ENCODE results near the gene VPS4B. TPM values are rescaled to one million over a fixed set of nuclear protein-coding genes. Genes with fewer than 3 reads are reported as not detected.

VPS4B gene
- total RNA-seq, 1 experiment from 2014 or later: 60.2 TPM

DNA sequence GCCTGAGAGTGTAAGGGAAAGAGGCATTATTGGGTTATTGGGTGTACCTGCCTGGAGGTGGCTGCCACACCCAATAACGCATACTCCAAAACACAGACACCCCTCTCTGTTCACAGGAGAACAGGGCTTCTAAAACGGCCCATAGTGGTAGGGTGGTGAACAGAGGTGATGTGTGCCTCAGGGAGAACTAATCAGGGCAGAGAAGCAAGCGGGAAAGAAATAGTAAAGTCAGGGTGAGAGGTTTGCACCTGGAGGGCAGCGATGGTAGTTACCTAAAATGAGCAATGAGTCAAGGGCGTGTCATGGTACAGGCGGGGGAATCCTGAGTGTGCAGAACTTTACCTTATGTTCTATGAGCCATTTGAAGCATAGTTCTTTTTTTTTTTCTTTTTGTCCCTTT, 21.6 kb upstream of the VPS4B start:
- no peak for DNase-seq
- no peak overlapping the region for H2BK5ac ChIP-seq (ENCODE audit: insufficient read length, low read length)
- no peaks in the 10 kb centered on the region for H3K27me3 Mint-ChIP-seq (ENCODE audit: low read depth)
- no peak overlapping the region for H2AFZ ChIP-seq (ENCODE audit: low read length)
- no peak overlapping the region for H4K8ac ChIP-seq (replicated peaks; ENCODE audit: insufficient read length, low read depth, low read length)
- H3K9ac ChIP-seq (ENCODE audit: extremely low read depth, insufficient read length, low read length): no peak overlapping the region
- H3T11ph ChIP-seq (ENCODE audit: low read length): no peak overlapping the region
- H2BK15ac ChIP-seq (ENCODE audit: low read depth, low read length): no peak overlapping the region
- no peak overlapping the region for H2AK5ac ChIP-seq (ENCODE audit: insufficient read length, low read length)
- H3K4ac ChIP-seq (ENCODE audit: low read depth, low read length): no peak overlapping the region
- H3K18ac ChIP-seq (ENCODE audit: insufficient read length, low read depth, low read length): no peak overlapping the region
- no peak overlapping the region; a peak in 1 of 5 replicates for H3K4me3 Mint-ChIP-seq
- TF ChIP-seq, protein P1, sequence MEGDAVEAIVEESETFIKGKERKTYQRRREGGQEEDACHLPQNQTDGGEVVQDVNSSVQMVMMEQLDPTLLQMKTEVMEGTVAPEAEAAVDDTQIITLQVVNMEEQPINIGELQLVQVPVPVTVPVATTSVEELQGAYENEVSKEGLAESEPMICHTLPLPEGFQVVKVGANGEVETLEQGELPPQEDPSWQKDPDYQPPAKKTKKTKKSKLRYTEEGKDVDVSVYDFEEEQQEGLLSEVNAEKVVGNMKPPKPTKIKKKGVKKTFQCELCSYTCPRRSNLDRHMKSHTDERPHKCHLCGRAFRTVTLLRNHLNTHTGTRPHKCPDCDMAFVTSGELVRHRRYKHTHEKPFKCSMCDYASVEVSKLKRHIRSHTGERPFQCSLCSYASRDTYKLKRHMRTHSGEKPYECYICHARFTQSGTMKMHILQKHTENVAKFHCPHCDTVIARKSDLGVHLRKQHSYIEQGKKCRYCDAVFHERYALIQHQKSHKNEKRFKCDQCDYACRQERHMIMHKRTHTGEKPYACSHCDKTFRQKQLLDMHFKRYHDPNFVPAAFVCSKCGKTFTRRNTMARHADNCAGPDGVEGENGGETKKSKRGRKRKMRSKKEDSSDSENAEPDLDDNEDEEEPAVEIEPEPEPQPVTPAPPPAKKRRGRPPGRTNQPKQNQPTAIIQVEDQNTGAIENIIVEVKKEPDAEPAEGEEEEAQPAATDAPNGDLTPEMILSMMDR (conservative IDR thresholded peaks at IDR 0.05): 0 out of 3 replicates have a peak, but pooled peaks have one; percentile 9
- H4K20me1 ChIP-seq (ENCODE audit: control insufficient read depth, insufficient read depth, insufficient read length): no peaks in the 10 kb centered on the region
- no peaks in the 10 kb centered on the region for H3K23me2 ChIP-seq (ENCODE audit: insufficient read length, low read depth, low read length, poor library complexity, severe bottlenecking)
- no peak overlapping the region for H3K27ac ChIP-seq (ENCODE audit: insufficient read length, low read depth, low read length)
- H3K9me3 ChIP-seq (ENCODE audit: control insufficient read depth, low read depth, low read length): no peaks in the 10 kb centered on the region
- H3K4me1 Mint-ChIP-seq: no peaks in the 10 kb centered on the region
- no peak overlapping the region for H3K23ac ChIP-seq (ENCODE audit: insufficient read length, low read depth, low read length)
- WGBS (ENCODE audit: extremely low coverage, insufficient read length, low lambda C conversion rate): no CpG with 5 or more reads among the region's 6 CpGs
- H3K27me3 ChIP-seq (ENCODE audit: insufficient read depth, low read length): no peaks in the 10 kb centered on the region
- H3K4me2 ChIP-seq (ENCODE audit: insufficient read depth, insufficient read length, low read length): no peak overlapping the region
- H2BK12ac ChIP-seq (ENCODE audit: insufficient read length, low read depth, low read length): no peak overlapping the region
- no peak overlapping the region for H4K91ac ChIP-seq (ENCODE audit: insufficient read length, low read depth, low read length)
- no peak overlapping the region for H3K14ac ChIP-seq (ENCODE audit: insufficient read depth, low read length)
- no peak overlapping the region for H2BK20ac ChIP-seq (ENCODE audit: low read depth, low read length, poor library complexity, severe bottlenecking)
- H3K27ac Mint-ChIP-seq: no peak overlapping the region
- no peaks in the 10 kb centered on the region for H3K9me3 Mint-ChIP-seq
- no peak overlapping the region for H3K56ac ChIP-seq (ENCODE audit: insufficient read length, low read depth, low read length)
- no peaks in the 10 kb centered on the region for H3K79me1 ChIP-seq (ENCODE audit: insufficient read depth, low read depth, low read length, poor library complexity, severe bottlenecking)
- no peak overlapping the region for H2BK120ac ChIP-seq (ENCODE audit: low read depth, low read length, poor library complexity, severe bottlenecking)
- H3K4me1 ChIP-seq (ENCODE audit: insufficient read depth, low read length): no peaks in the 10 kb centered on the region
- no peak overlapping the region for H4K5ac ChIP-seq (ENCODE audit: insufficient read length, low read depth, low read length)
- H3K79me2 ChIP-seq (ENCODE audit: insufficient read depth, low read length): no peaks in the 10 kb centered on the region
- no peaks in the 10 kb centered on the region for H3K36me3 Mint-ChIP-seq (ENCODE audit: insufficient read depth in 1 of 3, low read depth in 3 of 3)

All from H9 (cell line).